Fibroblast of the aortic adventitia (primary cell): Measurements from ENCODE around the gene GZMA. TPM values are rescaled to one million over a fixed set of nuclear protein-coding genes. Genes with fewer than 3 reads are reported as not detected.
"Not testable (repeated sequence)": the region's sequence is repeated elsewhere in the genome, so short reads cannot be mapped to it uniquely, and the experiment has no call there.

Experiments
- DNase-seq: peaks from one replicate; pipeline ENCODE4 v3.0.0-alpha.2; 2010; ENCODE audit warnings: low read depth
- H3K4me3 ChIP-seq: 2 replicates; pipeline ENCODE4 v1.5.1; 2011; ENCODE audit warnings: low read depth, mild to moderate bottlenecking, control low read depth, low read length, moderate library complexity
- total RNA-seq: library from RNA; depleted of rRNA; stranded (reverse); fragments of >200 nt; gene quantifications from 2 replicates; pipeline ENCODE4 v1.2.3, GENCODE V29; 2012; ENCODE audit warnings: low replicate concordance
- TF ChIP-seq, protein P1 (sequence below): IDR thresholded peaks from 2 replicates; pipeline ENCODE4 v1.5.1; 2011; ENCODE audit warnings: mild to moderate bottlenecking, low read length, control low read depth, inconsistent platforms; ENCODE audit not compliant: insufficient read depth

Gene GZMA
- total RNA-seq, 1 donor = not detected

DNA sequence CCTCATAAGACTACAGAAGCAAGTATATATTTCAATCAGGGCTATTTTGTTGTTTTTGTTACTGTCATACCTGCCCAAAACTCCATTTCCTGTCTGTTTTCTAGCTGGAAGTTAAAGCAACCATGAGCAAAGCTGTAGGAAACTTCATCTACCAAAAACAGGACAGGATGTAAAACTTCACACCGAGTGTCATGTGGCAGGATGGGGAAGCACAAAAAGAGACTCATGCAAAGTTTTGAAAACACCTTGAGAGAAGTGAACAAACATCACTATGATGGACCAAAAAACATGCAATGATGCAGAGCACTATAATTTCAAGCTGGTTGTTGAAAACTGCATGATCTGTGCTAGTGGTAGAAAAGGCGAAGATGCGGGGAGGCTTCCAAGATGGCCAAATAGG, 6.3 kb upstream of the GZMA start:
- DNase-seq = no peak
- TF ChIP-seq, protein P1, sequence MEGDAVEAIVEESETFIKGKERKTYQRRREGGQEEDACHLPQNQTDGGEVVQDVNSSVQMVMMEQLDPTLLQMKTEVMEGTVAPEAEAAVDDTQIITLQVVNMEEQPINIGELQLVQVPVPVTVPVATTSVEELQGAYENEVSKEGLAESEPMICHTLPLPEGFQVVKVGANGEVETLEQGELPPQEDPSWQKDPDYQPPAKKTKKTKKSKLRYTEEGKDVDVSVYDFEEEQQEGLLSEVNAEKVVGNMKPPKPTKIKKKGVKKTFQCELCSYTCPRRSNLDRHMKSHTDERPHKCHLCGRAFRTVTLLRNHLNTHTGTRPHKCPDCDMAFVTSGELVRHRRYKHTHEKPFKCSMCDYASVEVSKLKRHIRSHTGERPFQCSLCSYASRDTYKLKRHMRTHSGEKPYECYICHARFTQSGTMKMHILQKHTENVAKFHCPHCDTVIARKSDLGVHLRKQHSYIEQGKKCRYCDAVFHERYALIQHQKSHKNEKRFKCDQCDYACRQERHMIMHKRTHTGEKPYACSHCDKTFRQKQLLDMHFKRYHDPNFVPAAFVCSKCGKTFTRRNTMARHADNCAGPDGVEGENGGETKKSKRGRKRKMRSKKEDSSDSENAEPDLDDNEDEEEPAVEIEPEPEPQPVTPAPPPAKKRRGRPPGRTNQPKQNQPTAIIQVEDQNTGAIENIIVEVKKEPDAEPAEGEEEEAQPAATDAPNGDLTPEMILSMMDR = no peak
- no peak overlapping the region for H3K4me3 ChIP-seq

DNA sequence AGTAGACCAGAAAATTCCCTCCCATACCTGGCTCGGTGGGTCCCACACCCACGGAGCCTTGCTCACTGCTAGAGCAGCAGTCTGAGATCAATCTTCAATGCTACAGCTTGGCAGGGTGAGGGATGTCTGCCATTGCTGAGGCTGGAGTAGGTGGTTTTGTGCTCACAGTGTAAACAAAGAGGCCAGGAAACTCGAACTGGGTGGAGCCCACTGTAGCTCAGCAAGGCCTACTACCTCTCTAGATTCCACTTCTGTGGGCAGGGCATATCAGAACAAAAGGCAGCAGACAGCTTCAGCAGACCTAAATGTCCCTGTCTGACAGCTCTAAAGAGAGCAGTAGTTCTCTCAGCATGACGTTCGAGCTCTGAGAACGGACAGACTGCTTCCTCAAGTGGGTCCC, 5.6 kb upstream of the GZMA start:
- DNase-seq = no peak
- no peak overlapping the region for H3K4me3 ChIP-seq
- TF ChIP-seq, protein P1 = no peak

DNA sequence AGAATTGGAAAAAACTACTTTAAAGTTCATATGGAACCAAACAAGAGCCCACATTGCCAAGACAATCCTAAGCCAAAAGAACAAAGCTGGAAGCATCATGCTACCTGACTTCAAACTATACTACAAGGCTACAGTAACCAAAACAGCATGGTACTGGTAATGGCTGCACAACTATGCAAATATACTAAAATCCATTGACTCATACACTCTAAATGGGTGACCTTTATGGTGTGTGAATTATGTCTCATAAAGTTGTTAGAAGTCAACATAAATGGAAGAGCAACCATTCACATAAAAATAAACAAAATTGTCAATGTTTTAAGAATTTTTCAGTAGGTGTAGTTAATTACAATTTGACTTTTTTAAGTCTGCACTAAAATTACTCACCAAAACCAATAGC, 1.3 kb upstream of the GZMA start:
- not testable (repeated sequence) for DNase-seq, H3K4me3 ChIP-seq

DNA sequence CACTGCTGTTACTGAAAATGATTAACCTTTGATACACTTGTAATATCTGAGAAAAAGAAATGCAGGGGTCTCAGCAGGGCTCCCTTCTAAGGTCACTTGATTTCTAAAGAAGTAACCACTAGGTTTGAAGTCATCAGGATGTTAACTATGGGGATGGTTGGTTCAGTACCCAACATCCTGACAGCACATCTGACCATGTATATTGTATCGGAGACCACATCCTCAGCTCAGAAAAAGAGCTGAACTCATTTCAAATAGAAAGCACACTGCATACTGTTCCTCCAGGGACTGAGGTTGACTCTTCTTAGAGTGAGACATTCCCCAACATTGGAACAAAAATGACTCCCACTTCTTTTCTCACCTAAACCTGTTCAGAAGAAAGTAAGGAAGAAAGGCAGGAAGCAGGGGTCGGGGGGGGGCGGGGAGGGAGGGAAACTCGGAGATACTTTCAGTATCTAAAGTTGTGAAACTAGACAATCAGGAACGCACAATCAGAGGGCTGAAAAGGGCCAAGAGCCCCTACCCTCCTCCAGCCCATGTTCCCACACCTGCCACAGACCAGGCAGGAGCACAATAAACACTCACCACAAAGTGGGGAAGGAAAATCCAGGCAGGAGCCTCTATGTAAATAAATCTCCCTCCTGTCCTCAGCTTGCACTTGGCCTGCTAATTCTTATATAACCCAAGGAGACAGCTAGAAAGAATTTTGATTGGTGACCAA, 730 bp upstream of the GZMA start:
- H3K4me3 ChIP-seq = no peak overlapping the region
- DNase-seq = no peak
- TF ChIP-seq, protein P1 = no peak

DNA sequence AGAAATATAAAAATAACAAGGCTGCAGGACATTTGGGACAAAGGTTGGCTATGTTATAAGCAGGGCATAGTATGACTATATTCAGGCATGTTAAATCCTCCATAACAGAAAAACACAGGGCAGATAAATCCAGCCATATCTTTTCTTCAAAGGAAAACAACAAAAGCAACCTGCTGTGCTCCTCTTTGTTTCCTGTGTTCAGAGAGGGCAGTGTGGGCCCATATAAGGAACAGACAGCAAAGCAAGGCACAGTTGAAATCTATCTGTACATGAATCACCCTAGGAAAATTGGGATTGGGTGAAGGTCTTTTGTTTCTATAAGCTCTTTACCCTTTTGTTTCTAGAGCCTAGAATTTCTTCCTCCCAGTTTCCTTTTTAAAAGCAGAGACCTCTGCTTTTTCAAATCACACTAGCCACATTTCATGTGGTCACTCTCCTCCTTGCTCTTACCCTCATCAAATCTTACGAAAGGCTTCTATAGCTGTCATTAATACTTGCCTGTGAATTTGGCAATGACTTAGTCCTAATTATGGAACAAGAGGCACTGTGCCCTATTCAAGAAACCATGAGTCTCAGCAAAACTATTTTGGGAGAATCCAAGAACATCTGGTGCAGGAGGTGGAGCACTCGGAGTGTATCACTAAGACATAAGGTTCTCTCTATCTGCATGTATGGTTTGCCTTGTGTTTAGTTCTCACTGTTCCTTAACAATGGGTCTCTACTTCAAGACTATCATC, 1.8 kb downstream of the GZMA start:
- peak; percentile 10 for DNase-seq
- H3K4me3 ChIP-seq = no peak overlapping the region
- TF ChIP-seq, protein P1 = no peak

DNA sequence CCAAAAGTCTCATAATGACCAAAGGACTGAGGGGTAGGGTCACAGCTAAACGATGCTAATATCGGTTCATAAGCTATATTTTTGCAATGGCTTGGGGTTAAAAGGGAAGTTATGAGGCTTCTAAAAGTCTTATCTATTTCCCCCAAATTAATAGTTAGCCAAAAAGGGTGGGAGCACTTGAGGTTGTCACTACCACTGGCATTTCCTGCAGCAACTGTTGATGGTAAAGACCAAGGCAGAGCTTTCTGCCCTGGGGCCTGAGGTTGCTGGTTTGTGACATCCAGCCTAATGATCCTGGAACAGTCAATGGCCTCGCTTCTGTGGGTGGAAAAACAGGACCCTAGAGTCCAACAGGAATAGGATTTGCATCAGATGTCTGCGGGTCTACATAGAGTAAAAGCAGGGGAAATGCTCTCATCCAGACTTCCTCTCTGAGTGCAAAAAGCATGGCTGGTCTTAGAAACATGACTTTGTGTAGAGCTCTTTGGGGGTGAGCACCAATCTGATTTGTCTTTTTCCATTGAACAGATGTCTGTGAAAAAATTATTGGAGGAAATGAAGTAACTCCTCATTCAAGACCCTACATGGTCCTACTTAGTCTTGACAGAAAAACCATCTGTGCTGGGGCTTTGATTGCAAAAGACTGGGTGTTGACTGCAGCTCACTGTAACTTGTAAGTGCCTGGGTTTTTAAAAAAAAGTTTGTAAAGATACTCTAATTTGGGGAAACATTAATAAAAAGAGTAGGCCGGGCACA, 2.7 kb downstream of the GZMA start:
- no peak for DNase-seq
- no peak overlapping the region for H3K4me3 ChIP-seq
- TF ChIP-seq, protein P1 = no peak

DNA sequence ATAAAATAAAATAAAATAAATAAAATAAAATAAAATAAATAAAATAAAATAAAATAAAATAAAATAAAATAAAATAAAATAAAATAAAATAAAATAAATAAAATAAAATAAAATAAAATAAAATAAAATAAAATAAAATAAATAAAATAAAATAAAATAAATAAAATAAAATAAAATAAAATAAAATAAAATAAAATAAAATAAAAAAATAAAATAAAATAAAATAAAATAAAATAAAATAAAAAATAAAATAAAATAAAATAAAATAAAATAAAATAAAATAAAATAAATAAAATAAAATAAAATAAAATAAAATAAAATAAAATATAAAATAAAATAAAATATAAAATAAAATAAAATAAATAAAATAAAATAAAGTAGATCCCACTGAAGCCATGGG, 3.5 kb downstream of the GZMA start:
- H3K4me3 ChIP-seq, DNase-seq: not testable (repeated sequence)
